DMS53 treated with DMSO at 0.1 percent for 48 hours (cell line): Measurements from ENCODE around the gene ANKRD27.
A peak's percentile ranks its signal among the peaks of the same experiment; 100 is the strongest.
"Not testable (repeated sequence)": the region's sequence is repeated elsewhere in the genome, so short reads cannot be mapped to it uniquely, and the experiment has no call there.

Source experiments
- DNase-seq: peaks from one replicate; lab custom pipeline; 2025; ENCODE audit not compliant: unreplicated experiment; lab: John Stamatoyannopoulos, UW

ANKRD27 gene

GRCh38 chr19:32607479-32607878, 67.5 kb downstream of the ANKRD27 start:
- no peak for DNase-seq

DNA sequence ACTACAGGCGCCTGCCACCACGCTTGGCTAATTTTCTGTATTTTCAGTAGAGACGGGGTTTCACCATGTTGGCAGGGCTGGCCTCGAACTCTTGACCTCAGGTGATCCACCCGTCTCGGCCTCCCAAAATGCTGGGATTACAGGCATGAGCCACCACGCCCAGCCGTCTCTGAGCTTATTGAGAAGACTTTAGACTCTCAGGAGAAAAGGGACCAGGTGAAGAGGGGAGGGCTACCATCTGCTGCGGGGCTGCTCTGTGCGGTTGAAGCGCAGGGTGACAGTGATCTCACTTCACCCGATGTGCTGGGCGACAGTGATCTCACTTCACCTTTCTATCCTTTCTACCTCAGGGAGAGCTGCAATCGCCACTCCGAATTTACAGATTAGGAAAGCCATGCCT, 68.7 kb downstream of the ANKRD27 start:
- DNase-seq: no peak

DNA sequence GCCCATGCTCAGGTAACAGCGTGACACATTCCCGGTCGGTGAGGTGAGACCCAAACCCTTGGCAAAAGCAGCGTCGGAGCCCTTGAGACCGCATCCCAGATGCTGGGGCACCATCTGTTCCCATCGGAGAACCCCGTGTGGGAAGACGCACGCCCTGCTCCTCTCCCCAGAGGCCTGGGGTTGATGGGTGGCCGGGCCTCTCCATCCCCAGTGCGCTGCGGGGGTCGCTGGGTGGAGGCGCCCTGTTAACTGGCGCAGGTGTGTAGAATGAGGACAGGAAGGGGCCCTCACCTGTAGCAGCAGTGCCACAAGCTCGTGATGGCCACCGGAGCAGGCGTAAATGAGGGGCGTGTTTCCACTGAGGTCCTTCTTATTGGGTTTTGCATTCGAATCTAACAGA, 69.4 kb downstream of the ANKRD27 start:
- no peak for DNase-seq

GRCh38 chr19:32603961-32604360, 71.0 kb downstream of the ANKRD27 start:
- DNase-seq: no peak

DNA sequence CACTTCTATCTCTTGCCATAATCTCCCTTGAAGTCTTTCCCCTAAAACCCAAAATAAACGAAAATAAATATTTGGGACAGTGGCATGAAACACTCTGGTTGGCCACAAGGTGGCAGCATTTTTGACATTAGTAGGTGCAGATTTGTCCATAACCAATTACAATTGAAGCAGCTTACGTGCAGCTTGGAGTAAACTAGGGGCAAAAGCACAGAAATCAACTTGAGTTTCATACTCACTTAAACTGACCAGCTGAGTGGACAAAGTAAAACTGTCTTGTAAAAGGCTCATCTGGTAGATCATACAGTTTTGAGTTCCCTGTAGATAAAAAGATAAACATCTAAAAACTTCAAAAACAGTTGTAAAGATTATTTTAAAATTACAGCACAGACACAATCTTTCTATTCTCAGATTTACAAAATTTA, 75.2 kb downstream of the ANKRD27 start:
- peak; percentile 18 for DNase-seq

- no peak for DNase-seq
Observed at GRCh38 chr19:32599258-32599657, 75.7 kb downstream of the ANKRD27 start.

- DNase-seq: no peak
Observed at GRCh38 chr19:32598022-32598421, 77.0 kb downstream of the ANKRD27 start.

GRCh38 chr19:32595491-32595890, 79.5 kb downstream of the ANKRD27 start:
- no peak for DNase-seq

DNA sequence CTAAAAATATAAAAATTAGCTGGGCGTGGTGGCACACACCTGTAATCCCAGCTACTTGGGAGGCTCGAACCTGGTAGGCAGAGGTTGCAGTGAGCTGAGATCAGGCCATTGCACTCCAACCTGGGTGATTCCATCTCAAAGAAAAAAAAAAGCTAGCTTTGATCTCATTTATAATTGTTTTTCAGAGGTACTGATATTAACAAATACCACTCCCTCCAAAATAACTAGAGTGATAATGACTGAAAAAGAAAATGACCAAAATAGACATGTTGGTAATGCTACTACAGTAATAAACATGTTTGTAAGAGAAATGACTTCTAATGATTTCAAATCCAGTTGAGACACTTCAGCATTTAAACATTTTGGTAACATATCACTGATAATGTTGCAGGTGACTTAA, 81.0 kb downstream of the ANKRD27 start:
- no peak for DNase-seq

DNA sequence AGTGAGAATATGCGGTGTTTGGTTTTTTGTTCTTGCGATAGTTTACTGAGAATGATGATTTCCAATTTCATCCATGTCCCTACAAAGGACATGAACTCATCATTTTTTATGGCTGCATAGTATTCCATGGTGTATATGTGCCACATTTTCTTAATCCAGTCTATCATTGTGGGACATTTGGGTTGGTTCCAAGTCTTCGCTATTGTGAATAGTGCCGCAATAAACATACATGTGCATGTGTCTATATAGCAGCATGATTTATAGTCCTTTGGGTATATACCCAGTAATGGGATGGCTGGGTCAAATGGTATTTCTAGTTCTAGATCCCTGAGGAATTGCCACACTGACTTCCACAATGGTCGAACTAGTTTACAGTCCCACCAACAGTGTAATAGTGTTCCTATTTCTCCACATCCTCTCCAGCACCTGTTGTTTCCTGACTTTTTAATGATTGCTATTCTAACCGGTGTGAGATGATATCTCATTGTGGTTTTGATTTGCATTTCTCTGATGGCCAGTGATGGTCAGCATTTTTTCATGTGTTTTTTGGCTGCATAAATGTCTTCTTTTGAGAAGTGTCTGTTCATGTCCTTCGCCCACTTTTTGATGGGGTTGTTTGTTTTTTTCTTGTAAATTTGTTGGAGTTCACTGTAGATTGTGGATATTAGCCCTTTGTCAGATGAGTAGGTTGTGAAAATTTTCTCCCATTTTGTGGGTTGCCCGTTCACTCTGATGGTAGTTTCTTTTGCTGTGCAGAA, 87.1 kb downstream of the ANKRD27 start:
- DNase-seq: not testable (repeated sequence)

DNA sequence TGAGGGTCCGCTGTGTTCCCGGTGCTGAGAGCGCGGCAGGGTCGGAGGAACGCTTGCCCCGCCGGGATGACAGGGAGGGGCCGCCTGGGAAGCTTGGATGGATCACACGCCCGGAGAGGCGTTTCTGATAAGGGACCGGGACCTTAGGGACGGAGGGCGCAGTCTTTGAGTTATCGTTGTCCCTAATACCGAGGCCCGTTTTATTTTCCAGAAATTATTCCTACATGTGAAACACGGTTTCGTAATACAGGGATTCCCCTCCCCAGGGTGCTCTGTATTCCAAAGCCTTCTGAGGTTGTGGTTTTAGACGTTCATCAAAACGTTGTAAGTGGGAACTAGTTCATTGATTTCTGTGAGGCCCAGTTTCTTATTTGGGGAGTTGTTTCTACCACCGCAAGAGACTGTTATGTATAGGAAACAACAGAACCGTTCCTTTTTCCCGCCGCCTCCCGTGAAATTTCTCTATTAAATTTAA, 93.2 kb downstream of the ANKRD27 start:
- no peak for DNase-seq

DNA sequence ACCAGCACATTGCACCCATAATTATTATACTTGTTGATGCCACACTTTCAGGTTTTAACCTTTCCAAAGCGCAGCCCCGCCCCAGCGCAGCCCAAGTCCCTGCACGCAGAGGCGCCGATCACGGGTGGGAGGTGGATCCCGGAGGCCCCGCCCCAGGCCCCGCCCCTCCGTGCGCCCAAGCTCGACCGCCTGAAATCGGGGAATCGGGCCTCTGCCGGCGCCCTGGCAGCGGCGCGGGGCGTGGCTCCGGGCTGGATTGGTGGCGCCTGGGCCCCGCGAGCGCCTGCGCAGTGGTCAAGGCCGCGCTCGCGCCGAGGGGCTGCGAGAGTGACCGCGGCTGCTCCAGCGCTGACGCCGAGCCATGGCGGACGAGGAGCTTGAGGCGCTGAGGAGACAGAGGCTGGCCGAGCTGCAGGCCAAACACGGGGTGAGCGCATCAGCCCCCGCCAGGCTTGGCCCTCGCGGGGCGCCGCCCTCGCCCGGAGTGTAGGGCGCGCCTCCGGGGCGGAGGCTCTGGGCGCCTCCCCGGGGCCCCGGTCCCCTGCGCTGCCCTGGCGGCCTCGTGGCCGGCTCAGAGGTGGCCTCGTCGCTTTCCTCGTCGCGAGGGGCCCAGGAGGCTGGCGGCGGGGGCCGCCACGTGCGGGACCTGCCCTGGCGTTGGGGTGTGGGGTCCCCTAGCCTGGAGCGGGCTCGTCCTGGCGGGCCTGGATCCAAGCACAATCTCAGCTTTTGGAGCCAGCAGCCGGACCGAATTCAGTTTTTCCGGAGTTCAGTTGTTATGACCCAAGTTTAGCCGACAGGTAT, 93.9 kb downstream of the ANKRD27 start, which contains the start of gene PDCD5:
PDCD5 (plus strand) TSS at position 290 of the 804 bp plus-strand sequence; CDS start at position 362, 72 bp downstream.
- DNase-seq: peak; percentile 67

- peak; percentile 46 for DNase-seq
Observed at GRCh38 chr19:32580353-32580900, 94.6 kb downstream of the ANKRD27 start.

- no peak for DNase-seq
Observed at GRCh38 chr19:32576790-32577189, 98.2 kb downstream of the ANKRD27 start.

GRCh38 chr19:32573492-32573794, 101.5 kb downstream of the ANKRD27 start:
- no peak for DNase-seq

- DNase-seq: not testable (repeated sequence)
Observed at GRCh38 chr19:32572700-32573491, 102.1 kb downstream of the ANKRD27 start.

DNA sequence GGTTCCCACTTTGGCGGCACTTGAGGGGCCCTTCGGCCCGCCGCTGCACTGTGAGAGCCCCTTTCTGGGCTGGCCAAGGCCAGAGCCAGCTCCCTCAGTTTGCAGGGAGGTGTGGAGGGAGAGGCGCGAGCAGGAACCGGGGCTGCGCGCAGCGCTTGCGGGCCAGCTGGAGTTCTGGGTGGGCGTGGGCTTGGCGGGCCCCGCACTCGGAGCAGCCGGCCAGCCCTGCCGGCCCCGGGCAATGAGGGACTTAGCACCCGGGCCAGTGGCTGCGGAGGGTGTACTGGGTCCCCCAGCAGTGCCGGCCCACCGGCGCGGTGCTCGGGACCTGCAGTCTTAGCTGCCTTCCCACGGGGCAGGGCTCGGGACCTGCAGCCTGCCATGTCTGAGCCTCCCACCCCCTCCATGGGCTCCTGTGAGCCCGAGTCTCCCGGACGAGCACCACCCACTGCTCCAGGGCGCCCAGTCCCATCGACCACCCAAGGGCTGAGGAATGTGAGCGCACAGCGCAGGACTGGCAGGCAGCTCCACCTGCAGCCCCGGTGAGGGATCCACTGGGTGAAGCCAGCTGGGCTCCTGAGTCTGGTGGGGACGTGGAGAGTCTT, 103.4 kb downstream of the ANKRD27 start:
- DNase-seq: not testable (repeated sequence)

DNA sequence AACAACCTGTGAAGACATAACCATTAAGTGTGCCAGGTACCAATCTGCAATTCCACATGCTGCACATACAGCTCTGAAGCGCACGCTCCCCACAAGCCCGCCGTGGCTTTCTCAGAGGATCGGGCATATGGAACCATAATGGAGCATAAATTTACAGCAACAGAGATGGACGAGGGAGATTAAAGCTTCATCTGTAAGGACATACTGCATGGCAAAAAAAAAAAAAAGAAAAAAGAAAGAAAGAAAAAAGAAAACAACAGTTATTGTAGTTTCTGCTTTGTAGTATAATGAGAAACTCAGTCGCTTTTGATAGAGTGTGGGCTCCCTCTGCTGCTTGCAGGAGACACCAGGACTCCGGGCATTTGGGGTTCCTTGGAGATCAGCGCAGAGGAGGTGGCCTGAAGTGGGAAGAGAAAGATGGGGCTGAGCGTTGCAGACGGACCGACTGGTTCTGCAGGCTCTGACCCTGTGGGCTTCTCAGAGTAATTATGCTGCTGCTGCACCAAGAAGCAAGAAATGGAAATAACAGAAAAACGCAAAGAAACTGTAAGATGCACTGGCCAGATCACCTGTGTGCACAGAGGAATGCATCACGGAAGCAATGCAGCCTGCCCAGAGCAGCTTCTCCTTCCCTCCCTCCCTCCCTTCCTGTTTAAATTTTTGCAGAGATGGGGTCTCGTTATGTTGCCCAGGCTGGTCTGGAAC, 104.7 kb downstream of the ANKRD27 start:
- DNase-seq: peak; percentile 31

- DNase-seq: no peak
Observed at GRCh38 chr19:32567486-32567885, 107.5 kb downstream of the ANKRD27 start.

- no peak for DNase-seq
Observed at GRCh38 chr19:32566246-32566830, 108.6 kb downstream of the ANKRD27 start.
